ENCODE measurements around the gene FLII.
A peak's percentile ranks its signal among the peaks of the same experiment; 100 is the strongest.

FLII gene

GRCh38 chr17:18259621-18260331 is 1.2 kb upstream of the FLII start:
- DNase-seq = no peak

- peak; percentile 2 to 61 (median 57) for DNase-seq
Measured at GRCh38 chr17:18257982-18258355, 569 bp downstream of the FLII start.

GRCh38 chr17:18257268-18257981 is 1.1 kb downstream of the FLII start:
- no peak for DNase-seq

GRCh38 chr17:18256776-18257175 is 1.8 kb downstream of the FLII start:
- no peak for DNase-seq

- no peak for DNase-seq
Measured at GRCh38 chr17:18256351-18256750, 2.2 kb downstream of the FLII start.

- DNase-seq = no peak
Measured at GRCh38 chr17:18254888-18255649, 3.5 kb downstream of the FLII start.

- DNase-seq = no peak
Measured at GRCh38 chr17:18253947-18254821, 4.4 kb downstream of the FLII start.

- DNase-seq = no peak
Measured at GRCh38 chr17:18253187-18253884, 5.2 kb downstream of the FLII start.

GRCh38 chr17:18252160-18252559 is 6.4 kb downstream of the FLII start:
- no peak for DNase-seq

GRCh38 chr17:18251204-18251603 is 7.3 kb downstream of the FLII start:
- no peak for DNase-seq

GRCh38 chr17:18250708-18251107 is 7.8 kb downstream of the FLII start:
- DNase-seq = no peak

- peak; percentile 12 to 53 (median 29) for DNase-seq
Measured at GRCh38 chr17:18250259-18250658, 8.3 kb downstream of the FLII start.

GRCh38 chr17:18248811-18249210 is 9.7 kb downstream of the FLII start:
- no peak for DNase-seq

- DNase-seq = peak; percentile 42 to 78 (median 46)
Measured at GRCh38 chr17:18248300-18248731, 10.2 kb downstream of the FLII start.

- DNase-seq = no peak
Measured at GRCh38 chr17:18247613-18248001, 10.9 kb downstream of the FLII start.

- DNase-seq = peak; percentile 75 to 89 (median 81)
Measured at GRCh38 chr17:18246880-18247612, 11.5 kb downstream of the FLII start.

- DNase-seq = no peak
Measured at GRCh38 chr17:18246109-18246725, 12.3 kb downstream of the FLII start.

GRCh38 chr17:18245038-18245776 is 13.3 kb downstream of the FLII start:
- peak in 1 of 3 experiments; percentile 1 for DNase-seq

- no peak for DNase-seq
Measured at GRCh38 chr17:18241229-18241871, 17.2 kb downstream of the FLII start.

GRCh38 chr17:18240449-18240848 is 18.1 kb downstream of the FLII start:
- no peak for DNase-seq

Measured in NCI-H1417 (cell line).